Body of pancreas (tissue), 4 donors: ENCODE results near the gene ELK1.

Source experiments
- POLR2A ChIP-seq, 3 donors: fragments of 450-650 bp; IDR thresholded peaks; one replicate each; pipeline ENCODE4 v1.6.1; 2016; ENCODE audit warnings: antibody characterized with exemption in 3 of 3, mild to moderate bottlenecking in 2 of 3
- TF ChIP-seq, protein P1 (sequence below), 7 experiments: fragments of 450-650 bp in 4 of 7; fragments of 200-600 bp in 3 of 7; sonication (generic) in 3 of 7; IDR thresholded peaks; one replicate each; pipeline ENCODE4 v1.5.1; 2016 to 2019; ENCODE audit warnings: antibody characterized with exemption in 7 of 7

DNA sequence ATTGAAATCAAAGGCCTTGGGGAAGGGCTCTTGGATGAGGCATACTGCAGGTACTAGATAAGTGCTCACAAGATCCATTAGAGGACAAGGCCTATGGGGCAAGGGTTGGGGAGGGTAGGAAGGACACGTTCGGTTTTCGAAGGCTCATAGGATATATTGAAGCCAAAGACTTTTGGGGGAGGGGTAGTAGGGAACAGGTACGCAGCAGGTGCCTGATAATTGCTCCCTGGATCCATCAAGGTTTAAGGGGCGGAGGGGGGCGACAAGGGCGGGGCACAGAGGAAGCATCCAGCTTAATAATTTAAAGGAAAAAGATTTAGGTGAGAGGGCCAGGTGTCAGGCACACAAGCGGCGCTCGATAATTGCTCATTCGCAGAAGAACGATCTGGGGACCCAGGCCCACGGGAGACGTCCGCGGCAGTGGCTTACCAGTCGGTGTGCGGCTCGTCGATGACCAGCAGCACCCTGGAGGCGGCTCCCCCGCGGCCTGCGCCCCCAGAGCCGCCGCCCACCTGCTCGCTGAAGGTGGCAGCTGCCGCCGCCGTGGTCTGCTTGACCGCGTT is 31.4 kb downstream of the ELK1 start:
- TF ChIP-seq, protein P1, sequence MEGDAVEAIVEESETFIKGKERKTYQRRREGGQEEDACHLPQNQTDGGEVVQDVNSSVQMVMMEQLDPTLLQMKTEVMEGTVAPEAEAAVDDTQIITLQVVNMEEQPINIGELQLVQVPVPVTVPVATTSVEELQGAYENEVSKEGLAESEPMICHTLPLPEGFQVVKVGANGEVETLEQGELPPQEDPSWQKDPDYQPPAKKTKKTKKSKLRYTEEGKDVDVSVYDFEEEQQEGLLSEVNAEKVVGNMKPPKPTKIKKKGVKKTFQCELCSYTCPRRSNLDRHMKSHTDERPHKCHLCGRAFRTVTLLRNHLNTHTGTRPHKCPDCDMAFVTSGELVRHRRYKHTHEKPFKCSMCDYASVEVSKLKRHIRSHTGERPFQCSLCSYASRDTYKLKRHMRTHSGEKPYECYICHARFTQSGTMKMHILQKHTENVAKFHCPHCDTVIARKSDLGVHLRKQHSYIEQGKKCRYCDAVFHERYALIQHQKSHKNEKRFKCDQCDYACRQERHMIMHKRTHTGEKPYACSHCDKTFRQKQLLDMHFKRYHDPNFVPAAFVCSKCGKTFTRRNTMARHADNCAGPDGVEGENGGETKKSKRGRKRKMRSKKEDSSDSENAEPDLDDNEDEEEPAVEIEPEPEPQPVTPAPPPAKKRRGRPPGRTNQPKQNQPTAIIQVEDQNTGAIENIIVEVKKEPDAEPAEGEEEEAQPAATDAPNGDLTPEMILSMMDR (IDR thresholded peaks at IDR 0.05) = no peak
- no peak for TF ChIP-seq POLR2A (IDR thresholded peaks at IDR 0.05)
